IMR-90 (cell line): Measurements from ENCODE around the gene NACA.

Source experiments
- BHLHE40 ChIP-seq: fragments of 150-350 bp; IDR thresholded peaks from 2 replicates; pipeline ENCODE4 v1.6.1; 2016; ENCODE audit warnings: mild to moderate bottlenecking, low read depth, low read length
- CEBPB ChIP-seq: IDR thresholded peaks from 2 replicates; pipeline ENCODE4 v1.6.1; 2012; ENCODE audit warnings: low read depth, low read length, improper control_type of control experiment
- CHD1 ChIP-seq: IDR thresholded peaks from 2 replicates; pipeline ENCODE4 v1.6.1; 2012; ENCODE audit warnings: low read depth, low read length, improper control_type of control experiment
- FOS ChIP-seq: fragments of 150-350 bp; IDR thresholded peaks from 2 replicates; pipeline ENCODE4 v1.6.1; 2016; ENCODE audit warnings: low read depth, low read length
- MAFK ChIP-seq: IDR thresholded peaks from 2 replicates; pipeline ENCODE4 v1.6.1; 2012; ENCODE audit warnings: low read depth, low read length, improper control_type of control experiment
- POLR2A ChIP-seq: IDR thresholded peaks from 2 replicates; pipeline ENCODE4 v1.6.1; 2012; ENCODE audit warnings: mild to moderate bottlenecking, low read depth, low read length
- RFX5 ChIP-seq: IDR thresholded peaks from 2 replicates; pipeline ENCODE4 v1.8.0; 2012; ENCODE audit warnings: low read depth, mild to moderate bottlenecking, low read length, moderate library complexity
- SMC3 ChIP-seq: fragments of 150-350 bp; IDR thresholded peaks from 2 replicates; pipeline ENCODE4 v1.6.1; 2016; ENCODE audit warnings: low read depth, mild to moderate bottlenecking, antibody characterized with exemption, low read length, moderate library complexity
- TF ChIP-seq, protein P1 (sequence below): conservative IDR thresholded peaks from 2 replicates; pipeline ENCODE4 v1.5.1; 2012; ENCODE audit warnings: mild to moderate bottlenecking, low read depth, low read length, improper control_type of control experiment

DNA sequence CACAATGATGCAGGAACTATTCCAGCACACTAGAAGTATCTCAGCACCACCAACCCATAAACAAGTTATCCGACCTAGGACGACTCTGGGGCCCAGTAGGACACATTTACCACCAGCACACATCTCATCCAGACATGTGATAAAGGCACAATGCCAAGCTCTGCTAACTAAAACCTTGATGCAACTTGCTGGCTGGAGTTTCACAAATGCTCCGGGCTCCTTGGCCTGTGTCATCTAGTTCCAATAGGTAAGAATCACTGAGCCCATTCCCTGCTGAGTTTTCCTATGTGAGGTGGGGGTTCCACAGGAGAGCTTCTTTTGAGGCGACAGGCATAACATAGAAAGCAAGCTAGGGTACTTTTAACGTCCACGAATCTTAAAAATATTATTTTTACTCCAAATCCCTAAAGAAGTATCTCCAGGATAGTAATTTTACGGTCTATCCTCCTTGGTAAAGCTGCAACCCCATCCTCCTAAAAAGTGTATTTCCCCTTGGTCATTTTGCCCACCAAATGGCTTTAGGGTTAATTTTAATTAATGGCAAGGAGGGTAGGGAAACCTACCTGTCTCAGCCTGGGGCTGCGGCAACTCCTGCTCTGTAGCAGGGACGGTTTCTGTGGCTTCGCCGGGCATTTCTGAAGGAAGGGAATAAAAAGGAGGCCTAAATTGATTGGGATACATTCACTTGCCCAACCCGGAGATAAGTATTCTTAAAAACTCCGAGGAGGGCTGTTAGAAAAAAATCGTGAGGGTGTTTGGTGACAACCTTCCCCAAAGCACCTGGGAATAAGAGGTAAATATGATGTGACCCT, 1.0 kb downstream of the NACA start:
- TF ChIP-seq, protein P1, sequence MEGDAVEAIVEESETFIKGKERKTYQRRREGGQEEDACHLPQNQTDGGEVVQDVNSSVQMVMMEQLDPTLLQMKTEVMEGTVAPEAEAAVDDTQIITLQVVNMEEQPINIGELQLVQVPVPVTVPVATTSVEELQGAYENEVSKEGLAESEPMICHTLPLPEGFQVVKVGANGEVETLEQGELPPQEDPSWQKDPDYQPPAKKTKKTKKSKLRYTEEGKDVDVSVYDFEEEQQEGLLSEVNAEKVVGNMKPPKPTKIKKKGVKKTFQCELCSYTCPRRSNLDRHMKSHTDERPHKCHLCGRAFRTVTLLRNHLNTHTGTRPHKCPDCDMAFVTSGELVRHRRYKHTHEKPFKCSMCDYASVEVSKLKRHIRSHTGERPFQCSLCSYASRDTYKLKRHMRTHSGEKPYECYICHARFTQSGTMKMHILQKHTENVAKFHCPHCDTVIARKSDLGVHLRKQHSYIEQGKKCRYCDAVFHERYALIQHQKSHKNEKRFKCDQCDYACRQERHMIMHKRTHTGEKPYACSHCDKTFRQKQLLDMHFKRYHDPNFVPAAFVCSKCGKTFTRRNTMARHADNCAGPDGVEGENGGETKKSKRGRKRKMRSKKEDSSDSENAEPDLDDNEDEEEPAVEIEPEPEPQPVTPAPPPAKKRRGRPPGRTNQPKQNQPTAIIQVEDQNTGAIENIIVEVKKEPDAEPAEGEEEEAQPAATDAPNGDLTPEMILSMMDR = no peak
- TF ChIP-seq RFX5 = no peak
- no peak for TF ChIP-seq CHD1
- TF ChIP-seq POLR2A = peak; percentile 68; the same call in 1 of the 2 replicates
- no peak for TF ChIP-seq FOS
- TF ChIP-seq MAFK = no peak
- no peak for TF ChIP-seq SMC3
- peak; percentile 71 for TF ChIP-seq CEBPB
- TF ChIP-seq BHLHE40 = no peak
